Esophagus squamous epithelium (tissue), 4 donors: ENCODE data around the gene DCAF10.

ENCODE experiments used
- POLR2A ChIP-seq, 4 donors: fragments of 450-650 bp; IDR thresholded peaks; one replicate each; pipeline ENCODE4 v1.6.1; 2017; ENCODE audit warnings: antibody characterized with exemption in 4 of 4, mild to moderate bottlenecking in 4 of 4, moderate library complexity in 3 of 4
- TF ChIP-seq, protein P1 (sequence below), 6 experiments: fragments of 450-650 bp in 4 of 6; fragments of 200-600 bp in 2 of 6; sonication (generic) in 2 of 6; IDR thresholded peaks; one replicate each; pipeline ENCODE4 v1.5.1; 2016 to 2019; ENCODE audit warnings: antibody characterized with exemption in 6 of 6, mild to moderate bottlenecking in 4 of 6, moderate library complexity in 4 of 6

GRCh38 chr9:37906312-37907239, 106.0 kb downstream of the DCAF10 start:
- TF ChIP-seq POLR2A (IDR thresholded peaks at IDR 0.05), result no peak
- TF ChIP-seq, protein P1, sequence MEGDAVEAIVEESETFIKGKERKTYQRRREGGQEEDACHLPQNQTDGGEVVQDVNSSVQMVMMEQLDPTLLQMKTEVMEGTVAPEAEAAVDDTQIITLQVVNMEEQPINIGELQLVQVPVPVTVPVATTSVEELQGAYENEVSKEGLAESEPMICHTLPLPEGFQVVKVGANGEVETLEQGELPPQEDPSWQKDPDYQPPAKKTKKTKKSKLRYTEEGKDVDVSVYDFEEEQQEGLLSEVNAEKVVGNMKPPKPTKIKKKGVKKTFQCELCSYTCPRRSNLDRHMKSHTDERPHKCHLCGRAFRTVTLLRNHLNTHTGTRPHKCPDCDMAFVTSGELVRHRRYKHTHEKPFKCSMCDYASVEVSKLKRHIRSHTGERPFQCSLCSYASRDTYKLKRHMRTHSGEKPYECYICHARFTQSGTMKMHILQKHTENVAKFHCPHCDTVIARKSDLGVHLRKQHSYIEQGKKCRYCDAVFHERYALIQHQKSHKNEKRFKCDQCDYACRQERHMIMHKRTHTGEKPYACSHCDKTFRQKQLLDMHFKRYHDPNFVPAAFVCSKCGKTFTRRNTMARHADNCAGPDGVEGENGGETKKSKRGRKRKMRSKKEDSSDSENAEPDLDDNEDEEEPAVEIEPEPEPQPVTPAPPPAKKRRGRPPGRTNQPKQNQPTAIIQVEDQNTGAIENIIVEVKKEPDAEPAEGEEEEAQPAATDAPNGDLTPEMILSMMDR (IDR thresholded peaks at IDR 0.05), result no peak
